Measurements from ENCODE around the gene ZC2HC1C.

GRCh38 chr14:75040507-75040906 is 28.9 kb upstream of the ZC2HC1C start:
- TF ChIP-seq POLR2A (IDR thresholded peaks at IDR 0.05; ENCODE audit: insufficient read depth in 1 of 2, low read depth in 2 of 2, low read length in 2 of 2) (no peak), CHD2 (IDR thresholded peaks at IDR 0.05; ENCODE audit: low read depth, low read length) (no peak), ZNF883 (CRISPR knock-in tag; IDR thresholded peaks at IDR 0.05; ENCODE audit: not compliant biosample characterization) (no peak), GABPB1 (CRISPR knock-in tag; IDR thresholded peaks at IDR 0.05) (no peak), FOXC1 (CRISPR knock-in tag; IDR thresholded peaks at IDR 0.05; ENCODE audit: borderline replicate concordance) (no peak), ZNF280D (CRISPR knock-in tag; IDR thresholded peaks at IDR 0.05) (no peak), CEBPZ (IDR thresholded peaks at IDR 0.05; ENCODE audit: low read length) (no peak)
- TF ChIP-seq, protein P1, sequence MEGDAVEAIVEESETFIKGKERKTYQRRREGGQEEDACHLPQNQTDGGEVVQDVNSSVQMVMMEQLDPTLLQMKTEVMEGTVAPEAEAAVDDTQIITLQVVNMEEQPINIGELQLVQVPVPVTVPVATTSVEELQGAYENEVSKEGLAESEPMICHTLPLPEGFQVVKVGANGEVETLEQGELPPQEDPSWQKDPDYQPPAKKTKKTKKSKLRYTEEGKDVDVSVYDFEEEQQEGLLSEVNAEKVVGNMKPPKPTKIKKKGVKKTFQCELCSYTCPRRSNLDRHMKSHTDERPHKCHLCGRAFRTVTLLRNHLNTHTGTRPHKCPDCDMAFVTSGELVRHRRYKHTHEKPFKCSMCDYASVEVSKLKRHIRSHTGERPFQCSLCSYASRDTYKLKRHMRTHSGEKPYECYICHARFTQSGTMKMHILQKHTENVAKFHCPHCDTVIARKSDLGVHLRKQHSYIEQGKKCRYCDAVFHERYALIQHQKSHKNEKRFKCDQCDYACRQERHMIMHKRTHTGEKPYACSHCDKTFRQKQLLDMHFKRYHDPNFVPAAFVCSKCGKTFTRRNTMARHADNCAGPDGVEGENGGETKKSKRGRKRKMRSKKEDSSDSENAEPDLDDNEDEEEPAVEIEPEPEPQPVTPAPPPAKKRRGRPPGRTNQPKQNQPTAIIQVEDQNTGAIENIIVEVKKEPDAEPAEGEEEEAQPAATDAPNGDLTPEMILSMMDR (CRISPR knock-in tag; IDR thresholded peaks at IDR 0.05) = no peak
